ENCODE data around the gene MARVELD3.
"Not testable (repeated sequence)": the region's sequence is repeated elsewhere in the genome, so short reads cannot be mapped to it uniquely, and the experiment has no call there.

MARVELD3 gene, protein sequence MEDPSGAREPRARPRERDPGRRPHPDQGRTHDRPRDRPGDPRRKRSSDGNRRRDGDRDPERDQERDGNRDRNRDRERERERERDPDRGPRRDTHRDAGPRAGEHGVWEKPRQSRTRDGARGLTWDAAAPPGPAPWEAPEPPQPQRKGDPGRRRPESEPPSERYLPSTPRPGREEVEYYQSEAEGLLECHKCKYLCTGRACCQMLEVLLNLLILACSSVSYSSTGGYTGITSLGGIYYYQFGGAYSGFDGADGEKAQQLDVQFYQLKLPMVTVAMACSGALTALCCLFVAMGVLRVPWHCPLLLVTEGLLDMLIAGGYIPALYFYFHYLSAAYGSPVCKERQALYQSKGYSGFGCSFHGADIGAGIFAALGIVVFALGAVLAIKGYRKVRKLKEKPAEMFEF

DNA sequence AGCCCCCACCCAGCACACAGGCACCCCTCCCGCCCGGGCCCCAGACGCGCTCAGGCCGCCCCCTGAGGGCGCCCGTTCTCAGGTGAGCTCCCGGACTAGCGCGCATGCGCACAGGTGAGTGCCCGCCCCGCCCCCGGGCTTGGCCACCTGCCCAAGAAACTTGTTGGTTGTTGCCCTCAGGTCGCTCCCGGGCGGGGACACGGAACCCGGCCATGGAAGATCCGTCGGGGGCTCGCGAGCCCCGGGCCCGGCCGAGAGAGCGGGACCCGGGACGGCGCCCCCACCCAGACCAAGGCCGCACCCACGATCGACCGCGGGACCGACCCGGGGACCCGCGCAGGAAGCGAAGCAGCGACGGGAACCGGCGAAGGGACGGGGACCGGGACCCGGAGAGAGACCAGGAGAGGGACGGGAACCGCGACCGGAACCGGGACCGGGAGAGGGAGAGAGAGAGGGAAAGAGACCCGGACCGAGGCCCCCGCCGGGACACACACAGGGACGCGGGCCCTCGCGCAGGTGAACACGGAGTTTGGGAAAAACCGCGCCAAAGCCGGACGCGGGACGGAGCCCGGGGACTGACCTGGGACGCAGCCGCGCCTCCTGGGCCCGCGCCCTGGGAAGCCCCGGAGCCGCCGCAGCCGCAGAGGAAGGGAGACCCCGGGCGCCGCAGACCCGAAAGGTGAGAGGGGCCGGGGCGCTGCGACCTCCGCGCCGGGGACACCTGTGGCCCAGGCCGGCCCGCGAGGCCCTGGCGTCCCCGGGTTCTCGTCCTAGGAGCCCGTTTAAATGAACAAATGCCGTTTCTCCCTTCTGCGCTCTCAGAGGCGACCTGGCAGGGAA, at the start of gene MARVELD3:
Gene MARVELD3, plus strand, starts transcription at position 167 of the 840 bp plus-strand sequence. Its CDS starts 46 bp downstream, at position 213.
- DNase-seq (ENCODE audit: low read depth in 3 of 3, low spot score in 1 of 3) = peak in 1 of 3 donors; percentile 12

DNA sequence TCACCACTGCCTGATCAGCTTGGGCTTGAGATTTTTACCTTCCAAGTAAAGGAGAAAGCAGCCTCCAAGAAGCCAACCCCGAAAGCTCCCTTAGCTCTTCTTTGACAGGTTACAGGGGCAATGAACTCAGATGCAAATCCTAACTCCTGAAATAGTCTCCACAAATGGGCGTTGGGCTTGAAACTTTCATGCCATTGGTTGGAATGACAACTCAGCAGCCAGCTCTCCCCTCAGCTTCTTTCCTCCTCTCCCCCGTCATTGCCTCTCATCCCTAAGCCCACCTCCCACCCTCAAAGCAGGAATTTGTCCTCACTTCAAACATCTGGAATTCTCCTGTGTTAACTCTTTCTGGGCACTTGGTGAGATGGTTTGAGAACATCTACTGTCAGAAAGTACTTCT, 49.0 kb upstream of the MARVELD3 start, which contains the start of gene TAT:
Gene TAT, minus strand, starts transcription at position 122 of the 400 bp plus-strand sequence. CDS start 677 bp downstream, outside the sequence.
- no peak for DNase-seq (ENCODE audit: low read depth in 3 of 3, low spot score in 1 of 3)

GRCh38 chr16:71582553-71582848, 43.5 kb upstream of the MARVELD3 start:
- not testable (repeated sequence) for DNase-seq (ENCODE audit: low read depth in 3 of 3, low spot score in 1 of 3)

DNA sequence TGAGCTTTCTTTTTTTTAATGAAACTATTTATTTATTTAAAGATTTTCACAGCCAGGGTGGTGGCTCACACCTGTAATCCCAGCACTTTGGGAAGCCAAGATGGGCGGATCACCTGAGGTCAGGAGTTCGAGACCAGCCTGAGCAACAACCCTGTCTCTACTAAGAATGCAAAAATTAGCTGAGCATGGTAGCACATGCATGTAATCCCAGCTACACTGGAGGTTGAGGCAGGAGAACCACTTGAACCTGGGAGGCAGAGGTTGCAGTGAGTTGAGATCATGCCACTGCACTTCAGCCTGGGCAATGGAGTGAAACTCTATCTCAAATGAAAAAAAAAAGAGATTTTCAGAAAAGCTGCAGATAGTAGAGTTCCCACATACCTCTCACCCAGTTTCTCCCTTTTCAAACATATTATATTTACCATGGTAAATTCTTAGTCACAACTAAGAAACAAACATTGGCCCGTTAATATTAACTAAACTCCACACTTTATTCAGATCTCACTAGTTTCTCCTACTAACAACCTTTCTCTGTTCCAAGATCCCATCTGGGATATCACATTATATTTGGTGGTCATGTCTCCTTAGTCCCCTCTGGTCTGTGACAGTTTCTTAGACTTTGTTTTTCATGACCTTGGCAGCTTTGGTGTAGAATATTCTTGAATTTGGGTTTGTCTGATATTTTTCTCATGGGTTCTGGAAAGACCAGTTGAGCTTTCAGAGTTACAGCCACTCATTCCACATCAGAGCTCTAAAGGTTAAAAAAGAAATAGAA, 41.3 kb upstream of the MARVELD3 start:
- DNase-seq (ENCODE audit: low read depth in 3 of 3, low spot score in 1 of 3) = no peak

DNA sequence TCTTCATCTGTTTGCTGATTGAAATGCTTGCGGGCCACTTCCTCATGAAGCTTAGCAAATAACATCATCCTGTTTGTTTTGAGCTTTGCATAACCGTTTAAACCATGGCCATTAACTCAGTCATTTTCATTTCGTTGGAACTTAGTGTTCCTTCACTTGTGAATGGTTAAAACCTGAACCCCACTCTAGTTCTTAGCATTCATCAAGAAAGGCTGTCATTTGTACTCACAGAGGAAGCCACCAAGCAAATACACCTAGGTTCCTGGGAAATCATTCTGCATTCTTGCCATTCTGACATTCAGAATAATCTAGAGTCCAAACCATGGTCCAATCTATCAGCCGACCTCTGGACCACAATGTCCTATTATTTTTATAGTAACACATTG, 40.7 kb upstream of the MARVELD3 start:
- no peak for DNase-seq (ENCODE audit: low read depth in 3 of 3, low spot score in 1 of 3)

- DNase-seq (ENCODE audit: low read depth in 3 of 3, low spot score in 1 of 3) = not testable (repeated sequence)
Measured at GRCh38 chr16:71589334-71589733, 36.6 kb upstream of the MARVELD3 start.

GRCh38 chr16:71590071-71590470, 35.9 kb upstream of the MARVELD3 start:
- DNase-seq (ENCODE audit: low read depth in 3 of 3, low spot score in 1 of 3) = not testable (repeated sequence)

DNA sequence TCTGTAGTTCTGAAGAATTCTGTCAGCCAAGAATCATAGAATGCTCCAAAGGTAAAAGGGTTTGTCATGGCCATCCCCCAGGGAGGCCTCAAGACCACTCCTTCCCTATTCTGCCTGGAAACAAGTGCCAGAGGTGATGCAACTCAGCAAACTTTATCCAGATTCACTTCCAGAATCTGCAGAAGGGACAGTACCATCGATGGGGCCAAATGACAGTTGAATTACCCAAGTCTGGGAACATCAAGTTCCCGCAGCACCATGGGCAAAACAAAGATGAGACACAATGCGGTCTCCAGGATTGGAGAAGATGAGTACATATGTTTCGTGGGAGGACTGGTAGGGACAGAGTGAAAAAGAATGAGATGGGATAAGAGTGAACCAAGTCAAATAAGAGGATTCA, 35.4 kb upstream of the MARVELD3 start:
- no peak for DNase-seq (ENCODE audit: low read depth in 3 of 3, low spot score in 1 of 3)

DNA sequence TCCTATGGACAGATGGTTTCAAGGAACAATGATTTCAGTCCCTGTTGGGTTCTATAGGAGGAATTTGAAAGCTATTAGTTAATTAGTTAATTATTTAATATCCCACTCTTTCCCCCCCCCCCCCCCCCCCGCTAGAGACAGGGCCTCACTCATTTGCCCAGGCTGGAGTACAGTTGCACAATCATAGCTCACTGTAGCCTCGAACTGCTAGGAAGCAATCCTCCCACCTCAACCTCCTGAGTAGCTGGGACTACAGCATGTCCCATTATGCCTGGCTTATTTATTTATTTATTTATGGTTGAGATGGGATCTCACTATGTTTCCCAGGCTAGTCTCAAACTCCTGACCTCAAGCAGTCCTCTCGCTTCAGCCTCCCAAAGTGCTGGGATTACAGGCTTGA, 34.1 kb upstream of the MARVELD3 start:
- no peak for DNase-seq (ENCODE audit: low read depth in 3 of 3, low spot score in 1 of 3)

DNA sequence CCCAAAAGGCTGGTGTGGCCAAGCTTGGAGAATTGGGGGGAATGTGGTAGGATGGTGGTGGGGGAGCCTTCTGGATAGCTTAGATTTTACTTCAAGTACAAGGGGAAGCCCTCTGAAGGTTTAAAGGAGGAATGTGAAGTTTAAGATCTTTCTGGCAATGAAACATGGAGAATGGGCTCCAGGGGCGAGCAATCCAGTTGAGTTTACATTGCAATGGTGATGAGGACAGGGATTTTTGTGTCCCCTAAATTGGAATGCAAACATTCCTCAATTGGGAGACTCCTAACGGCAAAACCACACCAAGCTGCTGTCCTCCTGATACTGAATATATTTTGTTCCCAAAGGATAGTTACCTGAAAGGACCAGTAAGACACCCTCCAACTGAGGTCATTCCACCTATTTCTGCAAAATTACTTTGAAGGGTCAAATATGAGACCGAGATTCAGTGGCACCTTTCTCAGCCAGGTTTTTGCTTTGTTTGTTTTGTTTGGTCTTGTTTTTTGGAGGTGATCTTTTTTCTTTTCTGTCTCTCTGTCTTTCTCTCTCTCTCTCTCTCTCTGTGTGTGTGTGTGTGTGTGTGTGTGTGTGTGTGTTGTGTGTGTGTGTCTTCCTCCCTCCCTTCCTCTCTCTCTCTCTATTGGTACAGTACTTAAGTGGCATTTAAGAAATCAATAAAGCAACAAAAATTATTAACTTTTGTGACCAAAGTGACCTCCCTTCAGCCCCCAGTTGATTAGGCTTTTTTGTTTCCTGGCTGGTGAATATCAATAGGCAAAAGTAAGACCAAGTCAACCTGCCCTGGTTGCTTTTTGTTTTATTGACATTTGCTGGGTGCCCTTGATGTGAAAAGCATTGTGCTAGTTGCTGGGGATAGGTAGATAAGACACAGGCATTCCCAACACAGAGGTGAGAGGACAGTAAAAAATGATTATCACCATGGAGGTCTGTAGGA, 32.7 kb upstream of the MARVELD3 start:
- no peak for DNase-seq (ENCODE audit: low read depth in 3 of 3, low spot score in 1 of 3)

DNA sequence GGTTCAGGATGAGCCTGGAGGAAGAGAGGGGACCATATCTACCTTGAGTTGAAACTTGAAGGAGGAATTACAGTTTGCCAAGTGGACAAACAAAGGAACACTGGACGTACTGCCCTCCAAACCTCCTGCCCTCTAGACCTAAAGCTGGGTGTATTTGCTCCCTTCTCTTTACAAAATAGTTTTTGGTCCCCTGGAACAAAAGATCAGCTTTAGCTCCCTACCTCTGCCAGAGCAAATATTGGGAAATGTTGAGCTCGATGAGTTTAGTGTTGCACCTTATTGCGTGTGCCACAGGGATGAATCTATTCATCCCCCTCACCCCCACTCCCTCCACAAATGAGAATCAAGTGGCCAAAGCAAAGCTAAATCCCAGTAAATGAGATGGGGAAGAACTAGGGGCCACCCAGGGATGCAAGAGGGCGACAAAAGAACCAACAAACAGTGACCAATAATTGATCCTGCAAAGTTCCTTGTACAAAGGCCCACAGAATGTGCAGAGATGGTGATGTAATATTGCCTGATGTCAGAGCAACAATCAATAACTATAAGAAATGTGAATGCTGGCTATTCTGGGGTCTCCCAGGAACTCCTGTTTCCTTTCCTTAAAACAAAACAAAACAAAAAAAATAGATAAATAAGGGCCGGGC, 31.9 kb upstream of the MARVELD3 start:
- no peak for DNase-seq (ENCODE audit: low read depth in 3 of 3, low spot score in 1 of 3)

DNA sequence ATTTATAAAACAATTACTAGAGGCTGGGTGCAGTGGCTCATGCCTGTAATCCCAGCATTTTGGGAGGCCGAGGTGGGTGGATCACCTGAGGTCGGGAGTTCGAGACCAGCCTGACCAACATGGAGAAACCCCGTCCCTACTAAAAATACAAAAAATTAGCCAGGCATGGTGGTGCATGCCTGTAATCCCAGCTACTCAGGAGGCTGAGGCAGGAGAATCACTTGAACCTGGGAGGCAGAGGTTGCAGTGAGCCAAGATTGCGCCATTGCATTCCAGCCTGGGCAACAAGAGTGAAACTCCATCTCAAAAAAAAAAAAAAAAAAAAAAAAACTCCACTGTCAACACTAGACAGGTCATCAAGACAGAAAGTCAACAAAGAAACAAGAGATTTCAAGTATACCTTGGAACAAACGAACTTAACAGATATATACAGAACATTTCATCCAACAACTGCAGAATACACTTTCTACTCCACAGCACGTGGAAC, 30.6 kb upstream of the MARVELD3 start:
- DNase-seq (ENCODE audit: low read depth in 3 of 3, low spot score in 1 of 3) = not testable (repeated sequence)

GRCh38 chr16:71598426-71598825, 27.6 kb upstream of the MARVELD3 start:
- not testable (repeated sequence) for DNase-seq (ENCODE audit: low read depth in 3 of 3, low spot score in 1 of 3)

DNA sequence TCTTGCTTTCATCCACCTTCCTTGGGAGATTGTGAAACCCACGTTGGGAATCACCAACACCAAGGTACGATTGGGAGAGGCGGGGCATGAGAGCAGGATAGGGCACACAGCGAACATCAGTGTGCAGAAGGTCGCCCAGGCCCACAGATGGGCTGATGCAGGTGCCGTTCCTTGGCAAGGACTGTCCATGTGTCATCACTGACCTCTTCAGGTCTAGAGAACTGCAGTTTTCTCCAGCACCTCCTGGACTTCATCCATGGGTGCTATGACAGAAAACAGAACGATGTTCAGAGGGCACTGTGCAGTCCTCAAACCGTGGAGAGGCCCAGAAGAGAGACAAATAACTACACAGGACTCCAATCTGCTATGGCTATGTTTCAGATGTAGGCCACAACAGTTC, 25.2 kb upstream of the MARVELD3 start:
- no peak for DNase-seq (ENCODE audit: low read depth in 3 of 3, low spot score in 1 of 3)

GRCh38 chr16:71609066-71609465, 16.9 kb upstream of the MARVELD3 start:
- no peak for DNase-seq (ENCODE audit: low read depth in 3 of 3, low spot score in 1 of 3)

GRCh38 chr16:71610447-71610846, 15.5 kb upstream of the MARVELD3 start:
- no peak for DNase-seq (ENCODE audit: low read depth in 3 of 3, low spot score in 1 of 3)

GRCh38 chr16:71610936-71611871, 14.8 kb upstream of the MARVELD3 start:
- peak; percentile 42 to 78 (median 45) for DNase-seq (ENCODE audit: low read depth in 3 of 3, low spot score in 1 of 3)

DNA sequence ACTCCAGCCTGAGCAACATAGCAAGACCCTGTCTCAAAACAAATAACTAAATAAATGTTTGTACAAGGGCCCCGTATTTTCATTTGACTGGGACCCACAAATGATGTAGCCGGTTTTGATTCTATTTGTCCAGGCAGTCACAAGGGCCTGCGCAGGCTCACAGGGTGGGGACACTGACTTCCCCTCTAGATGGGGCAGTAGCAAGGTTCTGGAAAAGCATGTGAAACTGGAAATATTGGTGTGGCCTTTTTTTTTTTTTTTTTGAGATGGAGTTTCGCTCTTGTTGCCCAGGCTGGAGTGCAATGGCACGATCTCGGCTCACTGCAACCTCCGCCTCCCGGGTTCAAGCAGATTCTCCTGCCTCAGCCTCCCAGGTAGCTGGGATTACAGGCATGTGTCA, 11.0 kb upstream of the MARVELD3 start:
- DNase-seq (ENCODE audit: low read depth in 3 of 3, low spot score in 1 of 3) = not testable (repeated sequence)
